Mesodermal cell (in vitro differentiated cells): Measurements from ENCODE around the gene PLOD3. TPM values are rescaled to one million over a fixed set of nuclear protein-coding genes. Genes with fewer than 3 reads are reported as not detected.
"Not testable (repeated sequence)": the region's sequence is repeated elsewhere in the genome, so short reads cannot be mapped to it uniquely, and the experiment has no call there.

Experiments used
- H3K27ac ChIP-seq: 2 replicates; pipeline ENCODE4 v1.7.0; 2013; ENCODE audit warnings: mild to moderate bottlenecking, low read depth, low read length, moderate library complexity; ENCODE audit not compliant: severe bottlenecking
- H3K36me3 ChIP-seq: 2 replicates; pipeline ENCODE4 v1.7.1; 2013; ENCODE audit warnings: mild to moderate bottlenecking, low read length, moderate library complexity; ENCODE audit not compliant: control insufficient read depth, insufficient read depth
- H3K4me1 ChIP-seq: one replicate; pipeline ENCODE4 v1.7.1; 2013; ENCODE audit warnings: mild to moderate bottlenecking, low read length; ENCODE audit not compliant: insufficient read depth, control insufficient read depth, poor library complexity, severe bottlenecking
- H3K4me3 ChIP-seq: 2 replicates; pipeline ENCODE4 v1.7.0; 2013; ENCODE audit warnings: low read length, control low read depth, mild to moderate bottlenecking; ENCODE audit not compliant: insufficient read depth, poor library complexity, severe bottlenecking; ENCODE audit errors: extremely low read depth
- H3K9me3 ChIP-seq: 2 replicates; pipeline ENCODE4 v1.7.1; 2013; ENCODE audit warnings: mild to moderate bottlenecking, low read length, moderate library complexity; ENCODE audit not compliant: control insufficient read depth
- WGBS, 2 experiments: methylation state at CpG; one replicate each; pipeline ENCODE4 v1.1.5; 2013; ENCODE audit warnings: missing lambda C conversion rate in 2 of 2; ENCODE audit not compliant: insufficient coverage in 2 of 2; 5-methylcytosine and 5-hydroxymethylcytosine counted together
- polyA plus RNA-seq, 2 experiments: library from polyadenylated mRNA; stranded (reverse); fragments of 50-300 nt; gene quantifications; one replicate each; pipeline ENCODE4 v1.2.3, GENCODE V29; 2013

PLOD3 gene, protein sequence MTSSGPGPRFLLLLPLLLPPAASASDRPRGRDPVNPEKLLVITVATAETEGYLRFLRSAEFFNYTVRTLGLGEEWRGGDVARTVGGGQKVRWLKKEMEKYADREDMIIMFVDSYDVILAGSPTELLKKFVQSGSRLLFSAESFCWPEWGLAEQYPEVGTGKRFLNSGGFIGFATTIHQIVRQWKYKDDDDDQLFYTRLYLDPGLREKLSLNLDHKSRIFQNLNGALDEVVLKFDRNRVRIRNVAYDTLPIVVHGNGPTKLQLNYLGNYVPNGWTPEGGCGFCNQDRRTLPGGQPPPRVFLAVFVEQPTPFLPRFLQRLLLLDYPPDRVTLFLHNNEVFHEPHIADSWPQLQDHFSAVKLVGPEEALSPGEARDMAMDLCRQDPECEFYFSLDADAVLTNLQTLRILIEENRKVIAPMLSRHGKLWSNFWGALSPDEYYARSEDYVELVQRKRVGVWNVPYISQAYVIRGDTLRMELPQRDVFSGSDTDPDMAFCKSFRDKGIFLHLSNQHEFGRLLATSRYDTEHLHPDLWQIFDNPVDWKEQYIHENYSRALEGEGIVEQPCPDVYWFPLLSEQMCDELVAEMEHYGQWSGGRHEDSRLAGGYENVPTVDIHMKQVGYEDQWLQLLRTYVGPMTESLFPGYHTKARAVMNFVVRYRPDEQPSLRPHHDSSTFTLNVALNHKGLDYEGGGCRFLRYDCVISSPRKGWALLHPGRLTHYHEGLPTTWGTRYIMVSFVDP
- polyA plus RNA-seq (2013, experiment 1 of 2): 103 TPM
- 85.2 TPM for polyA plus RNA-seq (2013, experiment 2 of 2)

- Histone ChIP-seq H3K9me3 (no peaks in the 10 kb centered on the region), H3K36me3 (peaks cover 36% of the 10 kb centered on the region), H3K27ac (peak within 1 kb of the TSS; percentile 97), H3K4me1 (peaks cover 19% of the 10 kb centered on the region), H3K4me3 (peak within 1 kb of the TSS; percentile 78)
- WGBS, 2 experiments: 0% methylated on average over 52 of the region's 57 CpGs
These were observed at the start of gene PLOD3, which contains the start of gene ZNHIT1 for GRCh38 chr7:101217388-101218235. Gene PLOD3 (minus strand): TSS chr7:101217581. CDS start chr7:101217274, 307 bp downstream. Gene ZNHIT1 (plus strand): TSS chr7:101218165. CDS start chr7:101218196, 31 bp downstream.

GRCh38 chr7:101265622-101266516 is 48.5 kb upstream of the PLOD3 start:
- 88 to 92% methylated on average over 15 of the region's 17 CpGs for WGBS, 2 experiments
- Histone ChIP-seq H3K27ac (no peak overlapping the region), H3K4me1 (no peaks in the 10 kb centered on the region), H3K9me3 (no peaks in the 10 kb centered on the region), H3K4me3 (no peak overlapping the region), H3K36me3 (no peaks in the 10 kb centered on the region)

- not testable (repeated sequence) for H3K36me3 ChIP-seq, H3K27ac ChIP-seq, H3K4me3 ChIP-seq, H3K9me3 ChIP-seq, H3K4me1 ChIP-seq
- WGBS, 2 experiments: 77 to 100% methylated on average over 1 to 4 of the region's 6 CpGs
These were observed 46.8 kb upstream of the PLOD3 start for GRCh38 chr7:101264102-101264706.

DNA sequence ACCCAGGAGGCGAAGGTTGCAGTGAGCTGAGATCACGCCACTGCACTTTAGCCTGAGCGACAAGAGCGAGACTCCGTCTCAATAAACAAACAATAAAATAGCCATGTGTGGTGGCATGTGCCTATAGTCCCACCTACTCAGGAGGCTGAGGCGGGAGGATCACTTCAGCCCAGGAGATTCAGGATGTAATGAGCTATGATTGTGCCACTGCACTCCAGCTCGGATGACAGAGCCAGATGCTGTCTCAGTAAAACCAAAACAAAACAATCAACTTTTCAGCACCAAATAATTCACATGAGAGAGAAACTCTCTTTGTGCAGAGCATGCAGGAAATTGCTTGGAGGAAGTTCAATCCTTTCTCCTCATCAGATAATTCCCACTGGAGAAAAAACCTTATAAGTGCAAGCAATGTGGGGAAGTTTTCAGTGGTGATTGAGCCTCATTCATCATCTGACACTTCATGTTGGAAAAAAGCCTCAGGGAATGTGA is 40.9 kb upstream of the PLOD3 start:
- H3K9me3 ChIP-seq: no peaks in the 10 kb centered on the region
- no peaks in the 10 kb centered on the region for H3K36me3 ChIP-seq
- no peak overlapping the region for H3K4me3 ChIP-seq
- H3K27ac ChIP-seq: no peak overlapping the region
- no peaks in the 10 kb centered on the region for H3K4me1 ChIP-seq
- WGBS, 2 experiments: 88 to 91% methylated on average over 5 of the region's 7 CpGs

- WGBS, 2 experiments: 71% methylated on average over 1 of the region's 4 CpGs; no CpG with 5 or more reads in 1 of the 2 experiments
- H3K36me3 ChIP-seq: peaks cover 4% of the 10 kb centered on the region
- H3K9me3 ChIP-seq: no peaks in the 10 kb centered on the region
- H3K4me3 ChIP-seq: no peak overlapping the region
- no peaks in the 10 kb centered on the region for H3K4me1 ChIP-seq
- no peak overlapping the region for H3K27ac ChIP-seq
These were observed 38.4 kb upstream of the PLOD3 start for GRCh38 chr7:101255796-101256195.

- not testable (repeated sequence) for H3K4me3 ChIP-seq, H3K9me3 ChIP-seq, H3K4me1 ChIP-seq, H3K27ac ChIP-seq
- WGBS, 2 experiments: 97 to 98% methylated on average over 3 to 4 of the region's 5 CpGs
- H3K36me3 ChIP-seq: peaks cover 25% of the 10 kb centered on the region
These were observed 35.8 kb upstream of the PLOD3 start for GRCh38 chr7:101253199-101253598.

DNA sequence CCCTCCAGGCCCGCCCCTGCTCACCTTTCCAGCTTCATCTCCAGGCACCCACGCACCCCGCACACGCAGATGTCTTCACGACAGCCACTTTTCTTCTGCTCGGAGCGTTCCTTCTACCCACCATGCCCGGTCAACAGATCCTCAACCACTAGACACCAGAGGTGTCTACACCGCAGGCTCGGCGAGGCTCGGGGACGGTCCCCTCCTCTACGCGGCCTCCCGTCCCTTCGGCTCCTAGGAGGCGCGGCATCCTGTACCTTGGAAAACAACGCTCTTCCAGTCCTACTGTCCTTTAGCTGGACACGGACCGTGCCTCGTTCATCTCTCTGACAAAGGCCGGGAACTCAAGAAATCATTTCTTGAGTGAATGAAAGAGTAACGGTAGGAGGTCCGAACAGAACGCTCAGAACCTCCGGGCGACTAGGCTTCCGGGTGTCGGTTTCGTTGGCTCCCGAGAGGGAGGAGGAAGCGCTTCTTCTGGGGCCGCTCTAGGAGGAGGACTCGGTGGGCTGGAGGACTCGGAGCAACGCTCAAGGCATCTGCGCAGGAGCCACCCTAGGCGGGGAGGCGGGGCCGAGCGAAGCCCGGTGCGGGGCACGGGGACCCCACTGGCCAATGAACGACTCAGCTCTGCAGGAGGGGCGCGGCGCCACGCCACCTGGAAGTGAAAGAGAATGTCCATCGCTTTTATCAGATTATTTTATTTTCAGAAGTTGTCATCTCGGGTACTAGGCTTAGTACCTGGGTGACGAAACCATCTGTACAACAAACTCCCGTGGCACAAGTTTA is 34.7 kb upstream of the PLOD3 start:
- H3K9me3 ChIP-seq: no peaks in the 10 kb centered on the region
- H3K36me3 ChIP-seq: peaks cover 28% of the 10 kb centered on the region
- no peaks in the 10 kb centered on the region for H3K4me1 ChIP-seq
- H3K27ac ChIP-seq: peak overlapping the region; percentile 65
- peak overlapping the region; percentile 79 for H3K4me3 ChIP-seq
- 0 to 3% methylated on average over 46 to 51 of the region's 55 CpGs for WGBS, 2 experiments

GRCh38 chr7:101250324-101250723 is 32.9 kb upstream of the PLOD3 start:
- no peaks in the 10 kb centered on the region for H3K4me1 ChIP-seq
- WGBS, 2 experiments: 98 to 100% methylated on average over 3 of the region's 3 CpGs
- peaks cover 35% of the 10 kb centered on the region for H3K36me3 ChIP-seq
- no peaks in the 10 kb centered on the region for H3K9me3 ChIP-seq
- no peak overlapping the region for H3K4me3 ChIP-seq
- H3K27ac ChIP-seq: no peak overlapping the region

- H3K9me3 ChIP-seq: no peaks in the 10 kb centered on the region
- H3K4me1 ChIP-seq: peaks cover 5% of the 10 kb centered on the region
- H3K36me3 ChIP-seq: peaks cover 35% of the 10 kb centered on the region
- H3K27ac ChIP-seq: no peak overlapping the region
- no peak overlapping the region for H3K4me3 ChIP-seq
- WGBS, 2 experiments: 86 to 88% methylated on average over 4 to 5 of the region's 5 CpGs
These were observed 30.9 kb upstream of the PLOD3 start for GRCh38 chr7:101248276-101248675.
